ENCODE results near the gene ROR2.
"Not testable (repeated sequence)": the region's sequence is repeated elsewhere in the genome, so short reads cannot be mapped to it uniquely, and the experiment has no call there.

Gene ROR2

DNA sequence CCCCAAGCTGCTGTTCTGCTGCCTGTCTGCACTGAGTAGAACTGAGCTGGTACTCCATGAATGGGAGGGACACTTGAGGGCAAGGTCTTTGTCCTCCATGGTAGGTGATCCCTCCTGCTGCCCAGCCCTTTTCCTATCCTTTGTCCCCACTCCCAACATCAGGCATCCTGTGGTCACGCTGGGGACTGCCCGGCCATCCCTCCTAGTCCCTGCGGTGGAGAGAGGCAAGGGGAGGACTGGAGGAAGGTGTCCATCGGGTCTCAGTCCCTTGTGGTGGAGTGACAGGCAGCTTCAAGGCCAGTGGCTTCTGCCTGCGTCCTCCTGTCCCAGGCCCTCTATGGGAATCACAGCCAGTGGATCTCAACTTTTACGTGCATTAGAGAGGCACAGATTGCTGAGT, 25.9 kb downstream of the ROR2 start:
- no peak for DNase-seq (ENCODE audit: low spot score)

GRCh38 chr9:91923145-91923544, 26.9 kb downstream of the ROR2 start:
- no peak for DNase-seq (ENCODE audit: low spot score)

- DNase-seq (ENCODE audit: low spot score), result no peak
Observed at GRCh38 chr9:91921371-91921770, 28.7 kb downstream of the ROR2 start.

GRCh38 chr9:91920630-91921350, 29.2 kb downstream of the ROR2 start:
- no peak for DNase-seq (ENCODE audit: low spot score)

DNA sequence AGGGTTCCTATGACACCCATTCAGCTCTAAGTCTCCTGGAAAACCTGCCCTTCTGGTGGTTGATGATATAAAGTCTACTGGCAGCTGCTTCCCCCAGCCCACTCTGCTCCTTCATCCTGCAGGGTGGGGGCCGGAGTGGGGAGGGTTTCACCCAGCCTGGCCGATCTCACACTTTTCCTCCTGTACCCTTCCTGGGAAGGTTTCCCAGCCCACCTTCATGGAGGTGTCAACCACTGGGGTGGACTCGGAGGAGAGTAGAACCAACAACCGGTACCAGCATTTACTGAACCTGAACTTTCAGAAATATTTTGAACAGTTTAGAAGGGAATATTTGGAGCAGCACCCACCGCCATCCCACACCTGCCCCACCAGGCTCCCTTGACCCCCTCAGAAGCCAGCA, 30.4 kb downstream of the ROR2 start:
- no peak for DNase-seq (ENCODE audit: low spot score)

DNA sequence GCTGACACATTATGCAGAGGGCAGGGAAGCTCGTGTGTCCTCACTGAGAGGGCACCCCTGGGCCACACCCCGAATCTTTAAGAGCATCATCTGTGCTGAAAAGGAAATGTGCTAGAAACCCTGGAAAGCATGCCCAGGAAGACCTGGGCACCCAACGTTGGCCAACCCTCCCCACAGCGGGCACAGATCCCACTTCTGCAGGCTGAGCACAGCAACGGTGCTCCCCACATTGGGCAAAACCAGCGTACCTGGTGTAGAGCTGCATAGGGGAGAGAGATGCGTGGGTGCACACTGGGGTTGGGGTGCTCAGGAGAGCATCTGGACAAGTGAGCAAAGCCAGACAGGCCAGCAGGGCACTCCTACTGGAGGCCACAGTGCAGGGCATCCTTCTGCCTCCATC, 32.6 kb downstream of the ROR2 start:
- no peak for DNase-seq (ENCODE audit: low spot score)

- DNase-seq (ENCODE audit: low spot score), result no peak
Observed at GRCh38 chr9:91915524-91916263, 34.3 kb downstream of the ROR2 start.

DNA sequence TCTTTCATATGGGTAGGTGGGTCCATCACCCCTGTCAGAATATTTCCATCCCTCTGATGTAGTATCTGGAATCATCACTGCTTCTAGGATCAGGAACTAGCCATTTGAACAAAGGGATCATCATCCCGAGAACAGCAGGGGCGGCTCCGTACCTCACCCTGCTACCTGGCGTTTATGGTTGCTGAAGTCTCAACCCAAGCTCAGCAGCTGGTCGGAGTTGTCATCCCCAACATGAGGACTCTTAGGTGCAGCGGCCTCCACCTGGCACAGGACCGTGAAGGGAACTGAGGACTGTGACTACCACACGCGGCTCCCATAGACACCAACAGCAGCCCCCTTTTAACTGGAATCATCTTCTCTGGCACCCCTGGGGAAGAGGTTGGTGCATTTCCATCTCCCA, 35.1 kb downstream of the ROR2 start:
- no peak for DNase-seq (ENCODE audit: low spot score)

GRCh38 chr9:91914404-91914803, 35.6 kb downstream of the ROR2 start:
- no peak for DNase-seq (ENCODE audit: low spot score)

GRCh38 chr9:91913986-91914385, 36.0 kb downstream of the ROR2 start:
- DNase-seq (ENCODE audit: low spot score), result no peak

DNA sequence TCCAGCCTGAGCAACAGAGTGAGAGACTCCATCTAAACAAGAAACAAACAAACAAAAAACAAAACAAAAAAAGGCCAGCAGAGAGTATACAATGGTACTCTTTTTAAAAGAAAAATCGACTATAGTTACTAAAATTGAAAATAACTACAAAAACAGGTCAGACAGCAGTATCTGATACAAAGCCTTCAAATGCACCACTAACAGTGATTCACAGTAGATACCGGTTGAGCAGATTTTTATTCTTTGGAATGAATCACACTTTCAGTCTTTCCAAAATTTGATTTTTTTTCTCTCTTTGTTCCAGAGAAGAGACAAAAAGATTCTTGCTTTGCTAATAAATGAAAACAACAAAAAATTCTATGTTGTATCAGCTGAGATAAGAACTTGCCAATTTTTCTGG, 36.9 kb downstream of the ROR2 start:
- no peak for DNase-seq (ENCODE audit: low spot score)

DNA sequence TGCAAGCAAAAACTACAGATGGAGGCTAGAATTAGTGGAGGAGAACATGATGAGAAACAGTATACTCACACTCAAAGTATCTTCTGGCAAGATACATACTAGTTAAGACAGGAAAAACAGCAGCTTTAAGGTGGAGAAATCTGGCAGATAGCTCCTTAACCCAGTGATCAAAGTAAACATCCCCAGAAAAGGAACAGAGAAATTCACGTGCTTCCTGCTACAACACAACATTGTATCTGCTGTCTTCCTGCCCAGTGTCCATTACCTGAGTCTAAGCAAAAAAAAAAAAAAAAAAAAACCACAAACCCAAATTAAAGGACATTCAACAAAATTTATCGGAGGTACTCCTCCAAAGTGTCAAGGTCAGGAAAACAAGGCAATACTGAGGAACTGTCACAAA, 38.4 kb downstream of the ROR2 start:
- no peak for DNase-seq (ENCODE audit: low spot score)

DNA sequence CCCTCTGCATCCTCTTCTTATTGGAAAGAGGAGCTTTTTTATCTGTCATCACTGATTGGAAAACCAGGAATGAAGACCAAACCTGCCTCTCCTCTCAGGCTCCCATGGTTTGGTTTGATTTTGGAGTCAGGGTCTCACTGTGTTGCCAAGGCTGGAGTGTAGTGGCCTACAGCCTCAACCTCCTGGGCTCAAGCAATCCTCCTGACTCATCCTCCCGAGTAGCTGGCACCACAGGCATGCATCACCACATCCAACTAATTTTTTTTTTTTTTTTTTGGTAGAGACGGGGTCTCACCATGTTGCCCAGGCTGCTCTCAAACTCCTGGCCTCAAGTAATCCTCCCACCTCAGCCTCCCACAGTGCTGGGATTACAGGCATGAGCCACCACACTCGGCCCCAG, 40.8 kb downstream of the ROR2 start:
- not testable (repeated sequence) for DNase-seq (ENCODE audit: low spot score)

GRCh38 chr9:91908746-91909145, 41.3 kb downstream of the ROR2 start:
- no peak for DNase-seq (ENCODE audit: low spot score)

GRCh38 chr9:91908293-91908623, 41.8 kb downstream of the ROR2 start:
- DNase-seq (ENCODE audit: low spot score), result no peak

- no peak for DNase-seq (ENCODE audit: low spot score)
Observed at GRCh38 chr9:91907484-91908292, 42.3 kb downstream of the ROR2 start.

GRCh38 chr9:91905991-91906469, 44.0 kb downstream of the ROR2 start:
- DNase-seq (ENCODE audit: low spot score), result no peak

- no peak for DNase-seq (ENCODE audit: low spot score)
Observed at GRCh38 chr9:91905237-91905650, 44.8 kb downstream of the ROR2 start.

DNA sequence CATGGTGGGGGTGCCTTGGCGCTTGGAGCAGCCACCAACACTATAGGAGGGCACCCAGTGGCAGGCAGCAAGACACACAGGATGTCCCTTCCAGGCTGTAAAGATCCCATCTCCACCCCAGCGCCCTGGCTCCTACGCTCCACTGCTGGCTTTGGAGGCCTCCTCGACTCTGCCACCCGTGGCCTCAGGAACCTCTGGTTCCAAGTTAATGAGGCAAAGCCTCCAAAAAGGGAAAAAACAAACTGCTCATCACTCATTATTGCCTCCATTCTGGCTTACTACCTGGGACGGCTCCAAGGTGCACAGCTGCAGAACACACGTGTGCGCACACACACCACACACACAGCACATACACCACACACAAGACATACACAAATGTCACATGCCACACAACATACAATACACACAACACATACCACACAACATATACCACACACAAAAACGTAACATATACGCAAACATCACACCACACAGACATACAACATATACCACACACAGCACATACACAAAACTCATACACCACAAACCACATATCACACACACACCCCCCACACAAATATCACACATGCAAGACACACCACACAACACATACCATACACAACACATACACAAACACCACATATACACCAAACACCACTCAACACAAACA, 45.3 kb downstream of the ROR2 start:
- no peak for DNase-seq (ENCODE audit: low spot score)

DNA sequence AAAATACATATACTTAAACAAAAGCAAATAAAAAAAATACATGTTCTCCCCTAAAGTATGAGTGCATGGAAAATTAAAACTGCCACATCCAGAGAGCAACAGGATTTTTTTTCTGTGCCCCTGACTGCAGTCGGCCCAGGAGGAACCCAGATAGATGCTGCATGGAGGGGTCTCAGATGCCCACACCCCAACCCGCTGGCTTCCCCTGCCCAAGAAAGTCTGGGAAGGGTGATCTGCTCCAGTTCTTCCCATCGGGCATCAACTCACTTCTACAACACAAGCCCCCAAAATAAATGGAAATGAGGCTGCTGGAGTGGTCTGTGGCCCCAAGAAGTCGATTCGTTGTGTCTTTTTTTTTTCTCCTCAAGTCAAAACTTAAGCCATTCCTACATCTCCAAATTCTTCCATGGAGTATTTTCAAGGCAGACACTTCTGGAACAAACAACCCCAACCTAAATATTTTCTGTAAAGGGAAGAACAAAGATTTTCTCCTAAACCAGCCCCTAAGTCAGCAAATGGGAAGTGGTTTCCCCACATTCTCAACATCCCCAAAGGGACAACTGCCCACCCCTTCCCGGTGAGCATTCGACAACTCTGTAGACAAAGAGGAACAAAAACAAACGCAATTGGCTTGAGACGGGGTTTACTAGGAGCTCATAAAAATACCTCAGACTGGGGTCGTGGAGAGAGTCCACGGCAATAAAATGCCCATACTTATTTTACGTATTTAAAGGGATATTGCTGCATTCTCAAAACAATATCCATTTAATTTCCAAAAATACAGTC, 46.7 kb downstream of the ROR2 start:
- peak; percentile 47 for DNase-seq (ENCODE audit: low spot score)

GRCh38 chr9:91902475-91903125, 47.4 kb downstream of the ROR2 start:
- DNase-seq (ENCODE audit: low spot score), result no peak
